Measurements from ENCODE around the gene KLF3.

DNA sequence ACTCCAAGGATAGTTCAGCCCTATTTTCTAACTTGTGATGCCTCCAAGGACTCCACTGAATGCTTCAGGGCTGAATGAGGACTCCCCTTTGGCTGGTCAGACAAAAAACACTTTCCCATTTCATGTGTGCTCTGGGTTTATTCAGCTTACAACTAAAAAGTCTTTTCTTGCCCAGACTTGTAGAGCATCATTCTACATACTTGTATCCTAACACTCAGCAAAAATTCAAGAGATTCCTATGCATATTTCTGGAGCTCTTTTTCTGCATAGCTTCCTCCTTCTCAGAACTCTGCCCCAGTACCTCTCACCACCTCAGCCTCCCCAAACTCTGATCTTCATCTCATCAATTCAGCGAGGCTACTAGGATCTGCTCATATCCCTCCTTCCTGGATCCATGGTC lies 22.2 kb upstream of the KLF3 start:
- TF ChIP-seq EZH2phosphoT487 (IDR thresholded peaks at IDR 0.05; ENCODE audit: insufficient read depth, low read depth) (no peak), EZH2 (IDR thresholded peaks at IDR 0.05; ENCODE audit: insufficient read depth, poor library complexity, severe bottlenecking) (no peak)
